Measurements from ENCODE around the gene CLMN.

DNA sequence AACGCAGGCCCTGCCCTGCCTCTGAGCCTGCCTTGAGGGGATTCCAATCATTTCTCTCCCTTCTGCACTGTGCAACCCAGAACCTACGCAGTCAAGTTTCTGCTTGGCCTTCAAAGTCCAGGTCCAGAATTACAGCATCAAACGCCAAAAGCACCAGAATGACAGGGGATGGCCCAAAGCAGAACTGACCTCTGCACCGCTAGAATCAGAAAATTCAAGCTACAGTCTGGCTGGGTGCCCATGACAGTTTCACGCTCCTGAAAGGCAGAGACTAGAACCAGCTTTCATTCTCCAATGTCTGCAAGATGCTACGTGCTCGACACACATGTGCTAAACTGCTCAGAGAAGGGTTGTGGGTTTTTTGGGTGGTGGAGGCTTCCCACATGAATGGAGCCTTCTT, 4.1 kb downstream of the CLMN start:
- TF ChIP-seq SIN3A (IDR thresholded peaks at IDR 0.05; ENCODE audit: low read depth, low read length) (no peak), FOXK2 (IDR thresholded peaks at IDR 0.05) (no peak), NFIC (IDR thresholded peaks at IDR 0.05; ENCODE audit: low read depth, low read length) (no peak)

Data from GM12878 (cell line).